Mesenchymal stem cell (in vitro differentiated cells and primary cell): ENCODE results near the gene FBXW8.

ENCODE experiments used
- DNase-seq: peaks from one replicate; pipeline ENCODE4 v3.0.0-alpha.2; 2013
- H2AFZ ChIP-seq: one replicate; pipeline ENCODE4 v1.6.1; 2013; ENCODE audit warnings: low read depth, mild to moderate bottlenecking, control low read depth, inconsistent platforms, low read length, moderate library complexity
- H2AK5ac ChIP-seq: 2 replicates; pipeline ENCODE4 v1.6.1; 2013; ENCODE audit warnings: low read length, moderate library complexity, mild to moderate bottlenecking, inconsistent platforms; ENCODE audit not compliant: severe bottlenecking
- H2BK120ac ChIP-seq: one replicate; pipeline ENCODE4 v1.6.1; 2013; ENCODE audit warnings: low read depth, mild to moderate bottlenecking, inconsistent platforms, low read length, moderate library complexity
- H2BK12ac ChIP-seq, 2 experiments: one replicate each; pipeline ENCODE4 v1.6.1; 2013; ENCODE audit warnings: inconsistent platforms in 2 of 2, low read length in 2 of 2, mild to moderate bottlenecking in 2 of 2, moderate library complexity in 2 of 2, control low read depth in 1 of 2
- H2BK15ac ChIP-seq: one replicate; pipeline ENCODE4 v1.6.1; 2013; ENCODE audit warnings: mild to moderate bottlenecking, low read depth, inconsistent platforms; ENCODE audit not compliant: poor library complexity, severe bottlenecking
- H2BK5ac ChIP-seq: 2 replicates; pipeline ENCODE4 v1.6.1; 2013; ENCODE audit warnings: low read depth, mild to moderate bottlenecking, low read length, control low read depth, inconsistent platforms; ENCODE audit not compliant: poor library complexity, severe bottlenecking
- H3K14ac ChIP-seq, 2 experiments: one replicate each; pipeline ENCODE4 v1.6.1; 2013; ENCODE audit warnings: inconsistent platforms in 2 of 2, low read length in 2 of 2, control low read depth in 1 of 2, mild to moderate bottlenecking in 1 of 2, moderate library complexity in 1 of 2
- H3K18ac ChIP-seq, 2 experiments: one replicate each; pipeline ENCODE4 v1.6.1; 2013; ENCODE audit warnings: inconsistent platforms in 2 of 2, low read length in 2 of 2, control low read depth in 1 of 2, low read depth in 1 of 2, mild to moderate bottlenecking in 1 of 2
- H3K23ac ChIP-seq, 2 experiments: one replicate each; pipeline ENCODE4 v1.6.1; 2013; ENCODE audit warnings: inconsistent platforms in 2 of 2, low read length in 2 of 2, mild to moderate bottlenecking in 2 of 2, moderate library complexity in 2 of 2, control low read depth in 1 of 2
- H3K27ac ChIP-seq: 2 replicates; pipeline ENCODE4 v1.5.1; 2013; ENCODE audit warnings: mild to moderate bottlenecking, moderate library complexity, low read length, control low read depth, inconsistent platforms; ENCODE audit not compliant: poor library complexity, severe bottlenecking
- H3K27me3 ChIP-seq, 2 experiments: 2 replicates each; pipeline versions ENCODE4 v1.6.1 to v1.7.0; 2013; ENCODE audit warnings: low read length in 2 of 2, mild to moderate bottlenecking in 2 of 2, moderate library complexity in 2 of 2, control low read depth in 1 of 2, inconsistent platforms in 1 of 2; ENCODE audit not compliant: control insufficient read depth in 1 of 2, insufficient read depth in 1 of 2
- H3K36me3 ChIP-seq, 2 experiments: 2 replicates each; pipeline versions ENCODE4 v1.6.1 to v1.7.0; 2013; ENCODE audit warnings: low read length in 2 of 2, control low read depth in 1 of 2, inconsistent platforms in 1 of 2, low read depth in 1 of 2, mild to moderate bottlenecking in 1 of 2; ENCODE audit not compliant: insufficient read depth in 2 of 2, control insufficient read depth in 1 of 2
- H3K4ac ChIP-seq, 2 experiments: one replicate each; pipeline ENCODE4 v1.6.1; 2013; ENCODE audit warnings: inconsistent platforms in 2 of 2, low read length in 2 of 2, mild to moderate bottlenecking in 2 of 2, moderate library complexity in 2 of 2, control low read depth in 1 of 2, low read depth in 1 of 2
- H3K4me1 ChIP-seq: 2 replicates; pipeline ENCODE4 v1.6.1; 2013; ENCODE audit warnings: low read depth, low read length, control low read depth; ENCODE audit not compliant: control insufficient read depth, insufficient read depth
- H3K4me2 ChIP-seq: 2 replicates; pipeline ENCODE4 v1.6.1; 2013; ENCODE audit warnings: low read length, mild to moderate bottlenecking, inconsistent platforms; ENCODE audit not compliant: poor library complexity, severe bottlenecking
- H3K4me3 ChIP-seq, 2 experiments: 2 replicates each; pipeline versions ENCODE4 v1.5.1 to v1.7.0; 2013; ENCODE audit warnings: low read length in 2 of 2, mild to moderate bottlenecking in 2 of 2, control low read depth in 1 of 2, low read depth in 1 of 2; ENCODE audit not compliant: insufficient read depth in 1 of 2
- H3K79me1 ChIP-seq: replicated peaks from 2 replicates; pipeline ENCODE4 v1.6.1; 2013; ENCODE audit warnings: mild to moderate bottlenecking, control low read depth, low read length, inconsistent platforms; ENCODE audit not compliant: poor library complexity, severe bottlenecking
- H3K9ac ChIP-seq: 2 replicates; pipeline ENCODE4 v1.7.0; 2013; ENCODE audit warnings: mild to moderate bottlenecking, low read length, moderate library complexity
- H3K9me3 ChIP-seq: 2 replicates; pipeline ENCODE4 v1.7.0; 2013; ENCODE audit warnings: mild to moderate bottlenecking, low read length; ENCODE audit not compliant: control insufficient read depth
- H4K8ac ChIP-seq: one replicate; pipeline ENCODE4 v1.6.1; 2013; ENCODE audit warnings: inconsistent platforms, mild to moderate bottlenecking, low read length, moderate library complexity
- H4K91ac ChIP-seq: one replicate; pipeline ENCODE4 v1.6.1; 2013; ENCODE audit warnings: mild to moderate bottlenecking, low read length, inconsistent platforms
- WGBS: methylation state at CpG from one replicate; pipeline ENCODE4 v1.1.7; 2013; ENCODE audit warnings: mixed read lengths; 5-methylcytosine and 5-hydroxymethylcytosine counted together

The FBXW8 gene

DNA sequence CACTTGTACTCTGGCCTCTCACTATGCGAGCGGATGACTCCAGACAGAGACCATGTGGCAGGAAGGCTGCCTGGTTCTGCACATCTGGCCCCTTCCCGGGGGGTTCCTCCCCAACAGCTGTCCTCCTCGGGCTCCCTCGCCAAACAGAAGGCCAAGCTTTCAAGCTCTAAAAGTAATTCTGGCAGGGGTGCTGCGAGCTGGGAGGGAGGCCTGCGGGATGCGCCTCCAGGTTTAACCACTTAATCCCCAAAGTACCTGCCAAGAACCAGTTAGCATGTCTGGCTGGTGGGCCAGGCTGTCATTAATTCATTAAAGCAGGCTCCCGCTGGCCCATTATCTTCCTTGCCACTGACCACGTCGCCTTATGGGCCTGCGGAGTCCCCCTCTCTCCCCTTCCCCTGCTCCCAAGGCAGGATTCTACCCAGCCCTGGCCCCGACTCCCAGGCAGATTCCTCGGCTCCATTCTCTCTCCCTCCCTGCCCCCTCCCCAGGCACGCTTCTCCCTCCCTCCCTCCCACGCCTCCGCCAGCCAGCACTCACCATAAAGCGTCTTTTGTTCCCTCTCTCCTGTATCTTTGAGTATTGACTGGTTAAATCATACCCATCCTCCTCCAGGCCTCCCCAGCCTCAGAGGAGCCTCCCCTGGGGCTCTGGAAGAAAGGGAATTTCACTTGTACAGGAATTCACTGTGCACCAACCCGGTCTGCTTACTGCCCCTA lies 34.4 kb upstream of the FBXW8 start:
- H3K9ac ChIP-seq: no peak overlapping the region
- no peak overlapping the region for H3K14ac ChIP-seq
- H3K23ac ChIP-seq: no peak overlapping the region
- no peak overlapping the region for H2BK5ac ChIP-seq
- H3K27me3 ChIP-seq: peaks cover 57 to 66% of the 10 kb centered on the region in 2 experiments
- peaks cover 24% of the 10 kb centered on the region for H3K4me1 ChIP-seq
- H3K36me3 ChIP-seq: no peaks in the 10 kb centered on the region
- peak overlapping the region; percentile 10 for H4K91ac ChIP-seq
- H2BK15ac ChIP-seq: no peak overlapping the region
- H3K4me3 ChIP-seq: no peak overlapping the region
- H3K18ac ChIP-seq: no peak overlapping the region
- H3K4me2 ChIP-seq: no peak overlapping the region
- DNase-seq: no peak
- 4% methylated on average over 19 of the region's 19 CpGs for WGBS
- H3K4ac ChIP-seq: no peak overlapping the region
- no peak overlapping the region for H2BK12ac ChIP-seq
- H2AFZ ChIP-seq: no peak overlapping the region
- no peak overlapping the region for H4K8ac ChIP-seq
- H3K79me1 ChIP-seq: no peaks in the 10 kb centered on the region
- no peak overlapping the region for H3K27ac ChIP-seq
- H2AK5ac ChIP-seq: no peak overlapping the region
- H2BK120ac ChIP-seq: no peak overlapping the region
- H3K9me3 ChIP-seq: peaks cover 14% of the 10 kb centered on the region

DNA sequence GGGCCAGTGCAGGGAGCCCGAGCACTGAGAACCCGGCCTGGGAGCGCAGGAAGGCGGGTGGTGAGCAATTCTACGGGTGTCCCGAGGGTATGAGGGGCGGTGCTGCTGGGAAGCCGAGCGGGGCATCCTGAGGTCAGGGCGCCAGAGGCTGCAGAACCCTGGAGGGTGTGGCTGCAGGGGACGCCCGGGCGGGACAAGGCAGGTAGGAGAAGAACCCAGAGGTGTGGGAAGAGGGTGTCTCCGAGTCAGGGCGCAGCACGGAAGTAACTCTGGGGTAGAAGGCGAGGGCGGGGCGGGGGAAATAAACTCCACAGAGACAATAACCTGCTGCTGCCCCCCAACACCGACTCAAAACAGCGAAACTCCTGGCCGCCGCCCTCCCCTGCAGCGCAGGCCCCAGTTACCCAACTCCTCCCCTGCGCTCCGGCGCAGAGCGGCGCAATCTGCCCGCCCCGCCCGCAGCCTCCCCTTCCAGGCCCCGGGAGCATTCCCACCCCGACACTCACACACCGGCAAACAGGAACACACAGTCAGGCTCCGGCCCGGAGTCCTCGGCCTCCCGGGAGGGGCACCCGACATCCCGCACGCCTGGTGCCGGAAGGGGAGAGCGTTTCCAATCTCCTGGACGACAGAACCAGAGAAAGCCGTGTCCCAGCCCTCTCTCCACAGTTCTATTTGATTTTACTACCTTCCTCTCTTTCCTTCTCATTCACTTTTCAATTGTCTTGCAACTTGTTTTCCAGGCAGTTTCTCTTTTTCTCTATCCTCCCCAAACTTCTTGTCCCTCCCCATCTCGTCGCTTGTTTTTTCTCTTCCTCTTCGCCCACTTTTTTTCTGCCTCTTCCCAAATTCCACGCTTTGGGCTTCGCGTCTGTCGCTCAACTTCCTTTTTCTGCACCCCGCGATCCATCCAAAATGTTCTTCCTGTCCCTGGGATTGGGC lies 31.9 kb upstream of the FBXW8 start:
- Histone ChIP-seq H2AK5ac (no peak overlapping the region), H4K91ac (no peak overlapping the region), H3K4me3 (peak overlapping the region; percentile 35 to 64), H3K9ac (peak overlapping the region; percentile 69), H3K27ac (no peak overlapping the region), H2BK120ac (no peak overlapping the region), H3K23ac (no peak overlapping the region), H2BK5ac (no peak overlapping the region), H3K4me1 (peaks cover 29% of the 10 kb centered on the region), H3K18ac (no peak overlapping the region), H2BK15ac (no peak overlapping the region), H3K14ac (peak overlapping the region in 1 of 2 experiments; percentile 41), H3K27me3 (peaks cover 72 to 89% of the 10 kb centered on the region in 2 experiments), H3K4ac (no peak overlapping the region), H2AFZ (no peak overlapping the region), H2BK12ac (no peak overlapping the region), H3K36me3 (no peaks in the 10 kb centered on the region), H3K4me2 (peak overlapping the region; percentile 63), H4K8ac (no peak overlapping the region), H3K9me3 (peaks cover 14% of the 10 kb centered on the region), H3K79me1 (no peaks in the 10 kb centered on the region)
- WGBS: 3% methylated on average over 45 of the region's 55 CpGs
- DNase-seq: peak; percentile 18

DNA sequence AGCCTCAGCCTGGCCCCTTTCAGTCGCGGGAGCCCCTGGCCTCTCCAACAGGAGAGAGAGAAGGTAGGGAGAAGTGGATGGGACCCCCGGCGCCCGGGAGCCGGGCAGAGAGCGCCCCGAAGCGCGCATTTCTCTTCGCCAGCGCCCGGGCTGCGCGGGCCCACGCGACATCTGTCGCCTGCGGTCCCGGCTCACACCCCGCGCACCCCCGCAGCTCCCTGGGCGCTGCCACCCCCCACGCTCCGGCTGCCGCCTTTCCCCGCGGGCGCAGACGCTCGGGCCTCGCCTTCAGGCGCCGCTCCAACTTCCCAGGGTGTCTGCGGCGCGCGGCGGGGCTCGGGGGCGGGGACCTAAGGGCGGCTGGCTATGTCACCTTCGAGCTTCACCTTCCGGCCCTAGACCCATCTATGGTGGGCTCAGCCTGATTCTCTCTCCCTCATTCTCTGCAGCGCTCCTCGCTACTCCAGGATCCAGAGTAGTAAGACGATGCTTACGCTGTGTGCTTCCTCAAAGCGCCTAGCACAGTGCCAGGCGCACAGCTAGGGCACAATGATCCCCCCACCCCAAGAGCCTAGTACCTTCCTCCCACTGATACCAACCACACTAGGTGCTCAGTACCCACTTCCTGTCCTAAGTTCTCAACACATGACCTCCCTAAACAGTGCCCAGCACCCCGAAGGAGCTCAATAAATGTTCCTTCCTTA lies 31.1 kb upstream of the FBXW8 start:
- H2BK12ac ChIP-seq: no peak overlapping the region

More for the DNA sequence above, 31.1 kb upstream of the FBXW8 start:
- DNase-seq: no peak
- Histone ChIP-seq H4K91ac (no peak overlapping the region), H3K4ac (no peak overlapping the region), H3K9me3 (peaks cover 7% of the 10 kb centered on the region), H3K27ac (no peak overlapping the region), H3K23ac (no peak overlapping the region), H2BK15ac (no peak overlapping the region), H3K18ac (no peak overlapping the region), H3K9ac (peak overlapping the region; percentile 69), H3K4me3 (peak overlapping the region in 1 of 2 experiments; percentile 64), H3K27me3 (peaks cover 66 to 86% of the 10 kb centered on the region in 2 experiments), H3K36me3 (no peaks in the 10 kb centered on the region), H2BK5ac (no peak overlapping the region), H4K8ac (no peak overlapping the region), H3K79me1 (no peaks in the 10 kb centered on the region), H3K14ac (no peak overlapping the region), H2AFZ (no peak overlapping the region), H2AK5ac (no peak overlapping the region), H2BK120ac (no peak overlapping the region), H3K4me2 (peak overlapping the region; percentile 63), H3K4me1 (peaks cover 29% of the 10 kb centered on the region)
- 2% methylated on average over 50 of the region's 52 CpGs for WGBS
